ENCODE data around the gene LMBR1. TPM values are rescaled to one million over a fixed set of nuclear protein-coding genes. Genes with fewer than 3 reads are reported as not detected.
"Not testable (repeated sequence)": the region's sequence is repeated elsewhere in the genome, so short reads cannot be mapped to it uniquely, and the experiment has no call there.

LMBR1 gene
- total and polyA plus RNA-seq, 4 donors = 11.2 to 35.7 (median 17.9) TPM

GRCh38 chr7:156875766-156876165 is 17.2 kb downstream of the LMBR1 start:
- Histone ChIP-seq H3K27ac (ENCODE audit: low read depth in 1 of 2, low read length in 2 of 2) (no peak overlapping the region), H3K36me3 (ENCODE audit: control insufficient read depth in 4 of 4, insufficient read depth in 3 of 4, low read depth in 1 of 4, low read length in 3 of 4) (peaks cover 0 to 4% (median 0%) of the 10 kb centered on the region in 4 donors), H3K4me3 (ENCODE audit: low read depth in 1 of 3, low read length in 3 of 3) (no peak overlapping the region), H3K4me1 (ENCODE audit: control insufficient read depth in 4 of 4, insufficient read depth in 4 of 4, low read length in 3 of 4) (no peaks in the 10 kb centered on the region), H3K9me3 (ENCODE audit: control insufficient read depth in 4 of 4, low read length in 3 of 4) (no peaks in the 10 kb centered on the region), H3K27me3 (ENCODE audit: control insufficient read depth in 4 of 4, insufficient read depth in 4 of 4, low read length in 3 of 4) (no peaks in the 10 kb centered on the region), H3K9ac (ENCODE audit: low read depth in 1 of 2, low read length in 2 of 2) (no peak overlapping the region)
- TF ChIP-seq YY1 (IDR thresholded peaks at IDR 0.05) = no peak
- no peak for TF ChIP-seq HNF4A (conservative IDR thresholded peaks at IDR 0.05)
- TF ChIP-seq HNF4G (IDR thresholded peaks at IDR 0.05) = no peak
- no peak for TF ChIP-seq MAX (IDR thresholded peaks at IDR 0.05)
- TF ChIP-seq RXRA (IDR thresholded peaks at IDR 0.05) = no peak
- no peak for TF ChIP-seq REST (IDR thresholded peaks at IDR 0.05)
- no peak for TF ChIP-seq TAF1 (conservative IDR thresholded peaks at IDR 0.05)
- no peak for TF ChIP-seq ZBTB33 (IDR thresholded peaks at IDR 0.05)
- TF ChIP-seq FOXA1 (IDR thresholded peaks at IDR 0.05) = no peak
- no peak for TF ChIP-seq SP1 (IDR thresholded peaks at IDR 0.05)
- no peak for TF ChIP-seq NR2F2 (IDR thresholded peaks at IDR 0.05)
- no peak for TF ChIP-seq EGR1 (IDR thresholded peaks at IDR 0.05; ENCODE audit: low read depth in 2 of 2)
- TF ChIP-seq FOXA2 (IDR thresholded peaks at IDR 0.05) = no peak
- TF ChIP-seq RAD21 (IDR thresholded peaks at IDR 0.05) = no peak
- no peak for TF ChIP-seq JUND (IDR thresholded peaks at IDR 0.05)
- TF ChIP-seq, protein P1, sequence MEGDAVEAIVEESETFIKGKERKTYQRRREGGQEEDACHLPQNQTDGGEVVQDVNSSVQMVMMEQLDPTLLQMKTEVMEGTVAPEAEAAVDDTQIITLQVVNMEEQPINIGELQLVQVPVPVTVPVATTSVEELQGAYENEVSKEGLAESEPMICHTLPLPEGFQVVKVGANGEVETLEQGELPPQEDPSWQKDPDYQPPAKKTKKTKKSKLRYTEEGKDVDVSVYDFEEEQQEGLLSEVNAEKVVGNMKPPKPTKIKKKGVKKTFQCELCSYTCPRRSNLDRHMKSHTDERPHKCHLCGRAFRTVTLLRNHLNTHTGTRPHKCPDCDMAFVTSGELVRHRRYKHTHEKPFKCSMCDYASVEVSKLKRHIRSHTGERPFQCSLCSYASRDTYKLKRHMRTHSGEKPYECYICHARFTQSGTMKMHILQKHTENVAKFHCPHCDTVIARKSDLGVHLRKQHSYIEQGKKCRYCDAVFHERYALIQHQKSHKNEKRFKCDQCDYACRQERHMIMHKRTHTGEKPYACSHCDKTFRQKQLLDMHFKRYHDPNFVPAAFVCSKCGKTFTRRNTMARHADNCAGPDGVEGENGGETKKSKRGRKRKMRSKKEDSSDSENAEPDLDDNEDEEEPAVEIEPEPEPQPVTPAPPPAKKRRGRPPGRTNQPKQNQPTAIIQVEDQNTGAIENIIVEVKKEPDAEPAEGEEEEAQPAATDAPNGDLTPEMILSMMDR (IDR thresholded peaks at IDR 0.05; ENCODE audit: low read depth, low read length, missing input control) = no peak
- TF ChIP-seq GABPA (IDR thresholded peaks at IDR 0.05 in 1 of 2, conservative IDR thresholded peaks at IDR 0.05 in 1 of 2) = no peak
- DNase-seq (ENCODE audit: low spot score) = no peak
- 98% methylated on average over 2 of the region's 2 CpGs for WGBS

GRCh38 chr7:156868363-156868762 is 24.6 kb downstream of the LMBR1 start:
- H3K4me1 ChIP-seq (ENCODE audit: control insufficient read depth in 4 of 4, insufficient read depth in 4 of 4, low read length in 3 of 4); H3K36me3 ChIP-seq (ENCODE audit: control insufficient read depth in 4 of 4, insufficient read depth in 3 of 4, low read depth in 1 of 4, low read length in 3 of 4); H3K9me3 ChIP-seq (ENCODE audit: control insufficient read depth in 4 of 4, low read length in 3 of 4); H3K27me3 ChIP-seq (ENCODE audit: control insufficient read depth in 4 of 4, insufficient read depth in 4 of 4, low read length in 3 of 4); DNase-seq (ENCODE audit: low spot score); H3K27ac ChIP-seq (ENCODE audit: low read depth in 1 of 2, low read length in 2 of 2); H3K9ac ChIP-seq (ENCODE audit: low read depth in 1 of 2, low read length in 2 of 2); H3K4me3 ChIP-seq (ENCODE audit: low read depth in 1 of 3, low read length in 3 of 3): not testable (repeated sequence)
- WGBS = 97% methylated on average over 8 of the region's 8 CpGs
